ENCODE measurements around the gene CLN6. TPM values are rescaled to one million over a fixed set of nuclear protein-coding genes. Genes with fewer than 3 reads are reported as not detected.

Gene CLN6
- total RNA-seq: 15.3 and 37.4 TPM in 2 replicates

DNA sequence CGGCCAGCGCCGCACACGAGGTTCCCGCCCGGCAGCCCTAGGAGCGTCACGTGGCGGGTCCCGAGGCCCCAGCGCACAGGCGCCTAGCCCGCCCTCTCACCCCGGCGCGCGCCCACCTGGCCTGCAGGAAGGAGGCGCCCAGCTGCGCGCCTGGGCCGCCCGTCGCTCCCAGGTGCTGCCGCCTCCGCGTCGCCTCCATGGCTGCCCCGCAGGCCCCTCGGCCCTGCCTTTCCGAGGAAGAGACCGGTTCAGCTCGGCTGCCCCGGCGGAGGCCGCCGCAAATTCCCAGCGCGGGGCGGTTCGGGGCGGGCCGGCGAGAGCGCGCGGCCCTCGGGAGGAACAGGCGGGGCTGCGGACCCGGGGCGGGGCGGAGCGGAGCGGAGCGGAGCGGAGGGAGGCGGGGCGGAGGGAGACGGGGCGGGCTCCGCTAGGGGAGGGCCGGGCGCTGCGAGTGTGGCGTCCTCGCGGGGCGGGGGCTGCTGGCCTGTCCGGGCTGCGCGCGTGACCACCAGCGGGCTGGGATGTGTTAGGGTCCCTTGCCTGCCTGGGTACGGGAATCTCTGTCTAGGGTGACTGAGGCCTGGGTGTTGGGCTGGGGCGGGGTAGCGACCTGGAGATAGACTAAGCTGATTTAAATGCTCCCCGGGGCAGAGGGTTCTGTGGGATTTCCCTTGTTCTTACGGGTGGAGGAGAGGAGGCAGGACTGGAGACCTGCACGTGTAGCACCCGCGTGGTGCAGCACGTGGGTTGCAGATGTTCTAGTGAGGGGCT lies at the start of gene CLN6:
Gene CLN6, minus strand, starts transcription at position 343 of the 771 bp plus-strand sequence. Its CDS starts 144 bp downstream, at position 199.

GRCh38 chr15:68277603-68278344 lies 48.2 kb upstream of the CLN6 start, which contains the start of gene FEM1B:
Gene FEM1B (plus strand): TSS chr15:68277745. CDS start chr15:68278418, 673 bp downstream.

GRCh38 chr15:68204776-68205557 lies 24.6 kb downstream of the CLN6 start, which contains the start of gene CALML4:
Gene CALML4 (minus strand): TSS chr15:68205332. CDS start chr15:68205247, 85 bp downstream.

Other genes with a start within 250 kb of the CLN6 start
- gene PIAS1, start 175.4 kb downstream of the CLN6 start, total RNA-seq: 10.5 and 13.8 TPM in 2 replicates
- gene CALML4, start 24.4 kb downstream of the CLN6 start, total RNA-seq: 0.18 and 0.32 TPM in 2 replicates
- gene FEM1B, start 48.0 kb upstream of the CLN6 start, total RNA-seq: 20.0 and 24.6 TPM in 2 replicates
- 20.6 and 30.9 TPM in 2 replicates for gene ITGA11, start 202.4 kb upstream of the CLN6 start, total RNA-seq